B cell (primary cell): ENCODE measurements around the gene ITPKB. TPM values are rescaled to one million over a fixed set of nuclear protein-coding genes. Genes with fewer than 3 reads are reported as not detected.
A peak's percentile ranks its signal among the peaks of the same experiment; 100 is the strongest.

Experiments
- ATAC-seq: fragments of 200-7000 bp; cut with Tn5 transposase; one replicate; pipeline ENCODE4 v1.10.0; 2021; ENCODE audit warnings: low read depth, mild to moderate bottlenecking, moderate number of reproducible peaks, moderate library complexity
- CTCF ChIA-PET: fragments of 350-600 bp; sonication (Branson Sonifier 250); formaldehyde crosslinking; loops from one replicate; lab custom pipeline; 2021; ENCODE audit warnings: antibody characterized with exemption, inconsistent platforms; lab: Charles Lee
- POLR2A ChIA-PET: fragments of 350-600 bp; sonication (Branson Sonifier 250); formaldehyde crosslinking; loops from one replicate; lab custom pipeline; 2021; ENCODE audit warnings: antibody characterized with exemption; lab: Charles Lee
- DNase-seq: peaks from one replicate; pipeline ENCODE4 v3.0.0; 2013
- H2AFZ ChIP-seq: 2 replicates; pipeline ENCODE4 v1.6.1; 2012; ENCODE audit warnings: mild to moderate bottlenecking, low read depth, low read length; ENCODE audit not compliant: insufficient read depth, poor library complexity, severe bottlenecking
- H3K27ac ChIP-seq, 2 donors: 1 replicate in 1 of 2; 2 replicates in 1 of 2; pipeline ENCODE4 v1.5.1; 2012 to 2013; ENCODE audit warnings: low read length in 2 of 2, mild to moderate bottlenecking in 2 of 2, moderate library complexity in 1 of 2
- H3K27me3 ChIP-seq, 4 experiments: fragments of 200-600 bp in 1 of 4; sonication (generic) in 1 of 4; replicated peaks in 1 of 4; 1 replicate in 2 of 4; 2 replicates in 2 of 4; pipeline versions ENCODE4 v1.6.1 to v1.7.0; 2013 to 2016; ENCODE audit warnings: low read length in 3 of 4, mild to moderate bottlenecking in 2 of 4, mixed read lengths in 1 of 4, moderate library complexity in 1 of 4; ENCODE audit not compliant: insufficient read depth in 4 of 4, control insufficient read depth in 3 of 4; ENCODE audit errors: control extremely low read depth in 1 of 4
- H3K36me3 ChIP-seq, 2 experiments: replicated peaks in 1 of 2; 1 replicate in 1 of 2; 2 replicates in 1 of 2; pipeline versions ENCODE4 v1.6.1 to v1.7.1; 2013; ENCODE audit warnings: low read length in 1 of 2; ENCODE audit not compliant: insufficient read depth in 2 of 2, control insufficient read depth in 1 of 2; ENCODE audit errors: control extremely low read depth in 1 of 2, extremely low read depth in 1 of 2
- H3K4me1 ChIP-seq, 2 donors: fragments of 200-600 bp in 1 of 2; sonication (generic) in 1 of 2; 1 replicate in 1 of 2; 2 replicates in 1 of 2; pipeline versions ENCODE4 v1.5.1 to v1.6.1; 2013 to 2017; ENCODE audit warnings: low read length in 2 of 2; ENCODE audit not compliant: control insufficient read depth in 2 of 2, insufficient read depth in 2 of 2
- H3K4me2 ChIP-seq: replicated peaks from 2 replicates; pipeline ENCODE3; 2012; ENCODE audit warnings: mild to moderate bottlenecking, low read depth, low read length; ENCODE audit not compliant: poor library complexity, severe bottlenecking
- H3K4me3 ChIP-seq, 5 experiments: fragments of 200-600 bp in 1 of 5; sonication (generic) in 1 of 5; 1 replicate in 3 of 5; 2 replicates in 2 of 5; pipeline versions ENCODE4 v1.5.1 to v1.7.0; 2011 to 2016; ENCODE audit warnings: low read length in 4 of 5, mild to moderate bottlenecking in 4 of 5, low read depth in 2 of 5, control low read depth in 1 of 5, moderate library complexity in 1 of 5; ENCODE audit not compliant: insufficient read depth in 1 of 5; ENCODE audit errors: control extremely low read depth in 1 of 5, extremely low read depth in 1 of 5
- H3K79me2 ChIP-seq: fragments of 200-600 bp; sonication (generic); one replicate; pipeline ENCODE4 v1.6.0; 2016; ENCODE audit warnings: low read length; ENCODE audit not compliant: control insufficient read depth, insufficient read depth
- H3K9ac ChIP-seq: fragments of 200-600 bp; sonication (generic); 2 replicates; pipeline ENCODE4 v1.6.1; 2017; ENCODE audit warnings: mild to moderate bottlenecking, low read length, moderate library complexity
- H3K9me3 ChIP-seq, 3 donors: one replicate each; pipeline versions ENCODE4 v1.6.1 to v1.7.1; 2013; ENCODE audit warnings: low read length in 2 of 3; ENCODE audit not compliant: control insufficient read depth in 2 of 3, insufficient read depth in 1 of 3; ENCODE audit errors: control extremely low read depth in 1 of 3
- H4K20me1 ChIP-seq: 2 replicates; pipeline ENCODE4 v1.6.0; 2012; ENCODE audit warnings: mild to moderate bottlenecking, low read length; ENCODE audit not compliant: insufficient read depth, control insufficient read depth, poor library complexity, severe bottlenecking
- H3K27ac Mint-ChIP-seq: one replicate; pipeline ENCODE4 v1.8.0; 2021; ENCODE audit warnings: mixed read lengths
- H3K27me3 Mint-ChIP-seq: one replicate; pipeline ENCODE4 v1.8.0; 2021; ENCODE audit warnings: mixed read lengths
- H3K4me1 Mint-ChIP-seq: one replicate; pipeline ENCODE4 v1.8.0; 2021; ENCODE audit warnings: mixed read lengths
- H3K4me3 Mint-ChIP-seq: one replicate; pipeline ENCODE4 v1.8.0; 2021; ENCODE audit warnings: mixed read lengths
- H3K9me3 Mint-ChIP-seq: one replicate; pipeline ENCODE4 v1.8.0; 2022; ENCODE audit warnings: mixed read lengths; ENCODE audit not compliant: insufficient read depth
- EZH2 ChIP-seq: IDR thresholded peaks from 2 replicates; pipeline ENCODE4 v1.6.1; 2012; ENCODE audit warnings: borderline replicate concordance, low read depth, mild to moderate bottlenecking, moderate library complexity, low read length; ENCODE audit not compliant: insufficient read depth, poor library complexity, severe bottlenecking
- WGBS: methylation state at CpG from one replicate; pipeline ENCODE4 v1.1.5; 2013; ENCODE audit warnings: missing lambda C conversion rate; ENCODE audit not compliant: insufficient coverage; 5-methylcytosine and 5-hydroxymethylcytosine counted together
- intact Hi-C: fragments of 100-400 bp; cut with micrococcal nuclease; formaldehyde crosslinking; loops from one replicate; pipeline ENCODE4 v1.10.0; 2022
- polyA plus RNA-seq: library from polyadenylated mRNA; depleted of rRNA; stranded (reverse); fragments of >200 nt; gene quantifications from 2 replicates; pipeline ENCODE4 v1.2.3, GENCODE V29; 2012
- total RNA-seq, 2 donors: library from RNA; stranded (reverse); fragments of 120-200 nt in 1 of 2; gene quantifications; 1 replicate in 1 of 2; 2 replicates in 1 of 2; pipeline versions ENCODE4 v1.2.3 to v1.2.4, GENCODE V29; 2013 to 2022
- TF ChIP-seq, protein P1 (sequence below): fragments of 200-600 bp; IDR thresholded peaks from one replicate; pipeline ENCODE4 v1.8.0; 2022; ENCODE audit warnings: antibody characterized with exemption, mild to moderate bottlenecking

ITPKB gene
- total and polyA plus RNA-seq, 2 donors (not counting 1 experiment from before 2014, with no cell fraction given), result 21.8 to 93.5 TPM

DNA sequence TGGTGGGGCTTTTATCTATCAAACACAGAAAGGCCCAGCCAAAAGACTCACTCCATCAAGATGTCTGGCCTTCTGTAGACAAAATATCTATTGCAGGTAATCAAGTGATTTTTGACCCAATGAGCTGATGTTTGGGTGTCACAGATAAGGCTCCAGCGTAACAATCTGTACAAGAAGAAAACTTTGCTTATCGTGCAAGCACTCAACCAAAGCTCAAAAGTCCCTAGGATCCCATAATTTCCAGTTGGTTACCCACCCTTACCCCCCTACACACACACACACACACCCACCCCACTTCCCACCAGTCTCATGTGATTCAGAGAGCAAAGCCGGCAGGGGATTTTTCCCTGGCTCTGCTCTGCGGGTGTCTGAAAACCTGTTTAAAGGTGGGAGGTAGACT is 5.8 kb downstream of the ITPKB start:
- Mint-ChIP-seq H3K9me3 (no peaks in the 10 kb centered on the region), H3K27me3 (no peaks in the 10 kb centered on the region), H3K27ac (peak overlapping the region; percentile 77), H3K4me3 (peak overlapping the region; percentile 84), H3K4me1 (peaks cover 81% of the 10 kb centered on the region)
- intact Hi-C loops, result no loop called here
- Histone ChIP-seq H3K36me3 (peaks cover 0 to 60% of the 10 kb centered on the region in 2 experiments), H3K27me3 (no peaks in the 10 kb centered on the region), H3K4me1 (peaks cover 82 to 83% of the 10 kb centered on the region in 2 donors), H3K4me3 (peak overlapping the region in 4 of 5 experiments; percentile 12 to 31 (median 26)), H3K79me2 (peaks cover 100% of the 10 kb centered on the region), H3K27ac (peak overlapping the region; percentile 33 to 75), H3K4me2 (peak overlapping the region; percentile 92), H3K9ac (peak overlapping the region; percentile 45), H3K9me3 (peaks cover 0 to 3% (median 0%) of the 10 kb centered on the region in 3 donors), H2AFZ (no peak overlapping the region), H4K20me1 (peaks cover 49% of the 10 kb centered on the region)
- no CpG with 5 or more reads among the region's 4 CpGs for WGBS
- CTCF ChIA-PET, result interaction anchor here (1.0 to 2.6 kb wide), 6 partner anchors 23 to 100 kb away, joined by 3 to 7 read pairs (median 4); no protein-coding TSS in a partner anchor
- peak; percentile 76 for DNase-seq
- POLR2A ChIA-PET, result interaction anchor here (0.6 to 1.1 kb wide), 4 partner anchors 11 to 115 kb away, joined by 3 to 12 read pairs (median 4); no protein-coding TSS in a partner anchor
- TF ChIP-seq, protein P1, sequence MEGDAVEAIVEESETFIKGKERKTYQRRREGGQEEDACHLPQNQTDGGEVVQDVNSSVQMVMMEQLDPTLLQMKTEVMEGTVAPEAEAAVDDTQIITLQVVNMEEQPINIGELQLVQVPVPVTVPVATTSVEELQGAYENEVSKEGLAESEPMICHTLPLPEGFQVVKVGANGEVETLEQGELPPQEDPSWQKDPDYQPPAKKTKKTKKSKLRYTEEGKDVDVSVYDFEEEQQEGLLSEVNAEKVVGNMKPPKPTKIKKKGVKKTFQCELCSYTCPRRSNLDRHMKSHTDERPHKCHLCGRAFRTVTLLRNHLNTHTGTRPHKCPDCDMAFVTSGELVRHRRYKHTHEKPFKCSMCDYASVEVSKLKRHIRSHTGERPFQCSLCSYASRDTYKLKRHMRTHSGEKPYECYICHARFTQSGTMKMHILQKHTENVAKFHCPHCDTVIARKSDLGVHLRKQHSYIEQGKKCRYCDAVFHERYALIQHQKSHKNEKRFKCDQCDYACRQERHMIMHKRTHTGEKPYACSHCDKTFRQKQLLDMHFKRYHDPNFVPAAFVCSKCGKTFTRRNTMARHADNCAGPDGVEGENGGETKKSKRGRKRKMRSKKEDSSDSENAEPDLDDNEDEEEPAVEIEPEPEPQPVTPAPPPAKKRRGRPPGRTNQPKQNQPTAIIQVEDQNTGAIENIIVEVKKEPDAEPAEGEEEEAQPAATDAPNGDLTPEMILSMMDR, result no peak
- no peak for TF ChIP-seq EZH2
- peak; percentile 14 for ATAC-seq

DNA sequence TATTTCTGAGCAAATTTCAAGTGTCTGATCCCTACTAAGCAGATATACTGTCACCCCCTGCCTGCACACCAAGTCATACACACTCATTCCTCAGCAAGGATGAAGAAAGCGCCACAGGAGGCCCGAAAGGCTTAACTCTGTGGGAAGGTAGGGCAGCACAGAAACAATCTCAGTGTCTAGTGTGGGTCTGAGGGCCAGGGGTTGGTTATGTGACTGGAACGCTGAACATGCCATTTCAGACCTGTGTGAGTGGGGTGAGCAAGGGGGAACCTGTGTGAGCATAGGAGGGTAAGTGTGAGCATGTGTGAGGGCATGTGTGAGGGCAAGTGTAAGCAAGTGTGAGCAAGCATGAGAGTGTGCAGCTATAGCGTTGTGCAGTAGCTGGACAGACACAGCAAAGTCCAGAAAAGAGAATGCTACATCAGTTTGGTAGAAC is 6.2 kb downstream of the ITPKB start:
- H3K4me3 ChIP-seq, result peak overlapping the region in 3 of 5 experiments; percentile 23 to 28 (median 23)
- no peak for TF ChIP-seq EZH2
- TF ChIP-seq, protein P1, result no peak
- ChIA-PET CTCF (interaction anchor here (1.0 to 2.6 kb wide), 4 partner anchors 22 to 100 kb away, joined by 3 to 7 read pairs (median 6); no protein-coding TSS in a partner anchor), POLR2A (interaction anchor here (0.6 to 1.1 kb wide), 4 partner anchors 10 to 115 kb away, joined by 3 to 12 read pairs (median 4); no protein-coding TSS in a partner anchor)
- no peak for ATAC-seq
- no peaks in the 10 kb centered on the region for H3K27me3 Mint-ChIP-seq
- H3K4me3 Mint-ChIP-seq, result peak overlapping the region; percentile 84
- 83% methylated on average over 2 of the region's 4 CpGs for WGBS
- H3K27ac Mint-ChIP-seq, result peak overlapping the region; percentile 77
- peaks cover 100% of the 10 kb centered on the region for H3K79me2 ChIP-seq
- DNase-seq, result no peak
- H4K20me1 ChIP-seq, result peaks cover 49% of the 10 kb centered on the region
- peak overlapping the region; percentile 92 for H3K4me2 ChIP-seq
- peaks cover 0 to 3% (median 0%) of the 10 kb centered on the region in 3 donors for H3K9me3 ChIP-seq
- H2AFZ ChIP-seq, result no peak overlapping the region
- peaks cover 0 to 62% of the 10 kb centered on the region in 2 experiments for H3K36me3 ChIP-seq
- H3K9ac ChIP-seq, result peak overlapping the region; percentile 7
- H3K27me3 ChIP-seq, result no peaks in the 10 kb centered on the region
- intact Hi-C loops, result no loop called here
- peaks cover 85% of the 10 kb centered on the region for H3K4me1 Mint-ChIP-seq
- H3K9me3 Mint-ChIP-seq, result no peaks in the 10 kb centered on the region
- peak overlapping the region; percentile 33 to 75 for H3K27ac ChIP-seq
- H3K4me1 ChIP-seq, result peaks cover 86% of the 10 kb centered on the region in 2 donors
